MG63 (cell line): ENCODE results near the gene RNF225. TPM values are rescaled to one million over a fixed set of nuclear protein-coding genes. Genes with fewer than 3 reads are reported as not detected.

Experiments used
- DNase-seq: peaks from one replicate; pipeline ENCODE4 v3.0.0-alpha.2; 2020
- H3K27me3 ChIP-seq: fragments of 250-450 bp; sonication (Bioruptor Pico); 2 replicates; pipeline ENCODE4 v1.5.1; 2020; ENCODE audit warnings: mild to moderate bottlenecking, moderate library complexity
- H3K36me3 ChIP-seq: fragments of 250-450 bp; sonication (Bioruptor Pico); 2 replicates; pipeline ENCODE4 v1.5.1; 2020; ENCODE audit warnings: mild to moderate bottlenecking, moderate library complexity
- H3K4me3 ChIP-seq: fragments of 250-450 bp; sonication (Bioruptor Pico); 2 replicates; pipeline ENCODE4 v1.5.1; 2020; ENCODE audit warnings: mild to moderate bottlenecking, moderate library complexity
- H3K9me3 ChIP-seq: fragments of 250-450 bp; sonication (Bioruptor Pico); 2 replicates; pipeline ENCODE4 v1.5.1; 2020; ENCODE audit warnings: mild to moderate bottlenecking, moderate library complexity
- total RNA-seq: library from RNA; depleted of rRNA; stranded (reverse); fragments of >200 nt; shearing (Covaris generic); gene quantifications from 2 replicates; pipeline ENCODE4 v1.2.3, GENCODE V29; 2014; ENCODE audit warnings: low replicate concordance

The RNF225 gene
- total RNA-seq, 1 experiment from 2014 or later = not detected

DNA sequence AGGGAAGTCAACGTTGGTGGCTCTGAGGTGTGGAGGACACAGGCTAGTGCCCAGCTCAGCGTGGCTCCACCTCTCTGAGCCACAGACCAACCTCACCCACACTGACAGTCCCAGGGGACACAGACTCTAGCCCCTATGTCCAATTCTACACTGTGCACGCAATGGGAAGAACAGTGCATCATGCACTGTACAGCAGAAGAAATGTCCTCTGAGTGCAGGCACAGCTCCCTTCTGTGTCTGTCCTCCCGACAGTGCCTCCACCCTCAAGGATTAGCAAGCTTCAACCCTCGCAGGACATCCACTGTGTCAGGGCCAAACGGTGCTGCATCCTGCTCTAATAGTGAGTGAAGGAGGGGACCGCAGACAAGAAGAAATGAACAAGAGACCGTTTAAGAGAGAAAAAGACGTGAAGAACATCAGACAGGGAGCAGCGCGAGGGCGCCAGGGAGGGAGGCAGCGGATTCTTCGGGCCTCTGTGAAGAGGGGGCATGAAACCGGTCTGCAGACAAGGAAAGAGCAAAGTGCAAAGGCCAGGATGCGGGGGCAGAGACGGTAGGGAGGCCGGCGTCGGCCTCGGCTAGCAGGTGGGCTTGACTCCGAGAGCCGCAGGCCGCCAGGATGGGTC, 15.3 kb upstream of the RNF225 start:
- no peak for DNase-seq
- H3K4me3 ChIP-seq = peak overlapping the region; percentile 93
- no peaks in the 10 kb centered on the region for H3K27me3 ChIP-seq
- H3K9me3 ChIP-seq = no peaks in the 10 kb centered on the region
- 0 out of 2 replicates have a peak, but pooled peaks cover 3% of the 10 kb centered on the region for H3K36me3 ChIP-seq

DNA sequence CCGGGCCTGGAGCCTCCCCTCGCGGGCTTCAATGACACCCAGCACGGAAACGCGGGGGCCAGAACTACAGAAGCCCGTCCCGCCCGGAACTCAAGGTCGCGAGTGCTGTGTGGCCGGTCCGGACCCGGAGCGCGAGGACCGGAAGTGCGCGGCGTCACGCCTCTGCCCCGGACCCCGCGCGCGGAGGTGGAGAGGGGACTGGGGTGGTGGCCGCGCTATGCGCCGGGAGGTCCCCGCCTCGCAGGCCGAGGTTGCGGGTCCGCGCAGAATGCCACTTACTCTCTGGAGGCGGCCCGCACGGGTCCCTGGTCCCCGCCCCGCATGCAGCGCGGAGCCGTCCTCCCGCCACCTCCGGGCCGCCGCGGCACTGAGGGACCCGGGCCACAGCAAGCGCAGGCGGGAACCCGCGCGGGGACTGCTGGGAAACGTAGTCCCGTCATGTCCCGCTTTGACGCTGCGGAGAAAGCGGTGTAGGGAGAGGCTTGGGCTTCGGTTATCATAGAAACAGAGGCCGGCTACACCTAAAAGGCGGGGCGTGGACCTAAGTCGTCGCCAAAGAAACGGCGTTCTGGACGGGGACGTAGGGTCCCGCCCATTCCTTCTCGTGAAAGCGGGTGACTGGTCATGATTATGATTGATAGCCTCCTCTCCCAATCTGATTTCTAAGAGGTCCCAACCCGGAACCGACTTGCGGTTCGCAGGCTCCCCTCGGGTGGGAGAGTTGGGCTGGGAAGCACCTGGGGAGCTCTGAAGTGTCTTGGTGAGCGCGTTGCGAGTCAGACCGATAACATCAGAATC, 14.6 kb upstream of the RNF225 start, which contains the start of gene ZNF837:
TSS of gene ZNF837 (minus strand) at position 369 of the 798 bp plus-strand sequence. CDS start 11,698 bp downstream, outside the sequence.
- peak; percentile 100 for DNase-seq
- Histone ChIP-seq H3K4me3 (peak within 1 kb of the TSS; percentile 93), H3K27me3 (no peaks in the 10 kb centered on the region), H3K9me3 (no peaks in the 10 kb centered on the region), H3K36me3 (0 out of 2 replicates have a peak, but pooled peaks cover 3% of the 10 kb centered on the region)

DNA sequence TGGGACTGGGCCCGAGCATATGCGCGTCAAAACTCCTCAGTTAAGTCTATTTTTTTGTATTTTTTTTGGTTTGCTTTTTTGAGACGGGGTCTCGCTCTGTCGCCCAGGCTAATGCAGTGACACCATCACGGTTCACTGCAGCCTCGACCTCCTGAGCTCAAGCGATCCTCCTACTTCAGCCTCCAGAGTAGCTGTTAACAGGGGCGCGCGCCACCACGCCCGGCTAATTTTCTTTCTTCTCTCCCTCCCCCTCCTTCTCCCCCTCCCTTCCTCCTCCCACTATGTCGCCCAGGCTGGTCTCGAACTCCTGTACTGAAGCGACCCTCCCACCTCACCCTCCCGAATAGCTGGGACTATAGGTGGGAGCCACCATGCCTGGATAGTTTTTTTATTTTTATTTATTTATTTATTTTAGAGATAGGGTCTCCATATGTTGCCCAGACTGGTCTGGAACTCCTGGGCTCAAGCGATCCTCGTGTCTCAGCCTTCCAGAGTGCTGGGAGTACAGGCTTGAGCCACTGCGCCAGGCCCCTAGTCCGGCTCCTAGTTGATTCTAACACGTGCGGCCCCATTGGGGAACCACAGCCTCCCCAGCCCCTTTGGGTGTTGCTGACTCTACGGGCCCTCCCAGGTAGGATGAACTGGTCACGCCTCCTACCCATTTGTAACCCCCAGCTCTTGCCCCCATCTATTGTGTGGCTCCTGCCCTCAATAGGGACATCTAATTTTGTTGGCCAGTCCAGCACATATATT, 13.8 kb upstream of the RNF225 start:
- DNase-seq = no peak
- H3K36me3 ChIP-seq = peaks cover 3% of the 10 kb centered on the region; the same call in 1 of the 2 replicates
- no peaks in the 10 kb centered on the region for H3K9me3 ChIP-seq
- H3K4me3 ChIP-seq = peak overlapping the region; percentile 93
- H3K27me3 ChIP-seq = no peaks in the 10 kb centered on the region

DNA sequence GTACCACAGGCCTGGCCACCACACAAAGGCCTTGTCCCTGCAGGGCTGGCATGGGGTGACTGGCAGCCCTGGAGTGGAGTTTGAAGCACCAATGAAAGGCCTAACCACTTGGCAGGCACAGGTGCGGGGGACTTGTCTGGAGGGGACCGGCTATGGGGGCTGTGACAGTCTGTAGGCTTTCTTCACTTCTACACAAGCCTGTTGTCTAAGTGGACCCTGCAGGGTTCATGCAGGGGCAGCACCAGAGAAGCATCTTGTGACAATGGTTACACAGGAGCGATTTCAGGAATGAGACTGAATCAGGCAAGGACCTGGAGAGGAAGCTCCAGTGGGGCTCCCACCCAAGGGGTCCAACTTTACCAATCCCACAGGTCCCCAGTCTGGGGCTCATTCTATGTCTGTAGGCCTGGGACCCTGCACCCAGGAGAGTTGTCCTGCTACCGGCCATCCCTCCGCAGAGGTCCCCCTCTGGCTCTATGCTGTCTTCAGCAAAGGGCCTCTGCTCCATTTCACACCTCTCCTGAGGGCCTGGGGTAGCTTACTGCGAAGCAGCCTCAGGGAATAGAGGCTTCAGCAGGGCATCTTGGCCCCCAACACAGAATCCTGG, 12.4 kb upstream of the RNF225 start:
- Histone ChIP-seq H3K36me3 (peaks cover 12% of the 10 kb centered on the region), H3K27me3 (no peaks in the 10 kb centered on the region), H3K4me3 (no peak overlapping the region), H3K9me3 (no peaks in the 10 kb centered on the region)
- no peak for DNase-seq

- H3K36me3 ChIP-seq = peaks cover 34% of the 10 kb centered on the region
- peak overlapping the region; percentile 97 for H3K4me3 ChIP-seq
- H3K9me3 ChIP-seq = no peaks in the 10 kb centered on the region
- H3K27me3 ChIP-seq = no peaks in the 10 kb centered on the region
- no peak for DNase-seq
Observed at GRCh38 chr19:58385313-58385890, 10.1 kb upstream of the RNF225 start.

DNA sequence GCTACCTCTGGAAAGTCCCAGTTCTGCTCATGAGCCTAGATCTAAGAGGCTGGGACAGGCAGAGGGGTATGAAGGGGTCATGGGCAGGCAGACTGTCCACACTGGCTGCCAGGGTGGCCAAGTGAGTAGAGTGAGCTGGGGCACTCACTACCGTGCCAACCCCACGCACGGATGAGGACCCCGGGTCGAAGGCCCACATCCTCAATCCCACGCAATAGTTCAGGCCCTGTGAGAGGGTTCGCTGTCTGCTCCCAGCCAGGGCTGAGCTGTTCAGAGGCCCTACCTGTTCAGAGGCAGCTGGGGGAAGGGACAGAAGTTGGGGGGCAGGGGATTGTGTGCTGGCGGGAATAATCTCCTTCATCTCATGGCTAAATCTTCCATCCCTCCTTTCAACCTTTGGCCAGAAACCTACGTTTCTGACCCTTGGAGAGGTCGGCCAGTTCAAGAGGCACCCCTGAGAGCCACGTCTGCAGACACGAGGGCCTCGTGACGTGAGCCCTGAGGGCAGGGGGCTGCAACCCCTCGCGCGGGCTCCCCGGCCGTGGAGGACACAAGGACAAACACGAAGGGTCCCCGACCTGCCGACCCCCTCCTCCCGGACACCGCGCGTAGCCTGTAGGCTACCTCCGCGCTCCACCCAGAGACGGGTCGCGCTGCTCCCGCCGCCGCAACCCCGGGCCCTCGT, 9.4 kb upstream of the RNF225 start:
- Histone ChIP-seq H3K27me3 (no peaks in the 10 kb centered on the region), H3K9me3 (no peaks in the 10 kb centered on the region), H3K4me3 (peak overlapping the region; percentile 97), H3K36me3 (peaks cover 40% of the 10 kb centered on the region)
- DNase-seq = no peak

- Histone ChIP-seq H3K36me3 (peaks cover 48% of the 10 kb centered on the region), H3K4me3 (peak within 1 kb of the TSS; percentile 97), H3K9me3 (no peaks in the 10 kb centered on the region), H3K27me3 (no peaks in the 10 kb centered on the region)
- peak; percentile 98 for DNase-seq
Observed at GRCh38 chr19:58386576-58387337, 8.7 kb upstream of the RNF225 start, which contains the start of gene RPS5. TSS of gene RPS5 (plus strand) at chr19:58387269. CDS start at chr19:58388138, 869 bp downstream.

- H3K9me3 ChIP-seq = no peaks in the 10 kb centered on the region
- no peak for DNase-seq
- H3K36me3 ChIP-seq = peaks cover 56% of the 10 kb centered on the region
- no peaks in the 10 kb centered on the region for H3K27me3 ChIP-seq
- peak overlapping the region; percentile 97 for H3K4me3 ChIP-seq
Observed at GRCh38 chr19:58387338-58388174, 7.9 kb upstream of the RNF225 start.

- no peak for DNase-seq
- no peaks in the 10 kb centered on the region for H3K27me3 ChIP-seq
- H3K4me3 ChIP-seq = peak overlapping the region; percentile 97
- no peaks in the 10 kb centered on the region for H3K9me3 ChIP-seq
- peaks cover 59% of the 10 kb centered on the region for H3K36me3 ChIP-seq
Observed at GRCh38 chr19:58388175-58388526, 7.3 kb upstream of the RNF225 start.

GRCh38 chr19:58392945-58393724, 2.3 kb upstream of the RNF225 start:
- no peak for DNase-seq
- Histone ChIP-seq H3K27me3 (no peaks in the 10 kb centered on the region), H3K36me3 (peaks cover 78% of the 10 kb centered on the region), H3K9me3 (no peaks in the 10 kb centered on the region), H3K4me3 (no peak overlapping the region)

GRCh38 chr19:58393725-58394033, 1.8 kb upstream of the RNF225 start:
- no peak for DNase-seq
- peaks cover 74% of the 10 kb centered on the region for H3K36me3 ChIP-seq
- no peaks in the 10 kb centered on the region for H3K27me3 ChIP-seq
- H3K4me3 ChIP-seq = no peak overlapping the region
- no peaks in the 10 kb centered on the region for H3K9me3 ChIP-seq

DNA sequence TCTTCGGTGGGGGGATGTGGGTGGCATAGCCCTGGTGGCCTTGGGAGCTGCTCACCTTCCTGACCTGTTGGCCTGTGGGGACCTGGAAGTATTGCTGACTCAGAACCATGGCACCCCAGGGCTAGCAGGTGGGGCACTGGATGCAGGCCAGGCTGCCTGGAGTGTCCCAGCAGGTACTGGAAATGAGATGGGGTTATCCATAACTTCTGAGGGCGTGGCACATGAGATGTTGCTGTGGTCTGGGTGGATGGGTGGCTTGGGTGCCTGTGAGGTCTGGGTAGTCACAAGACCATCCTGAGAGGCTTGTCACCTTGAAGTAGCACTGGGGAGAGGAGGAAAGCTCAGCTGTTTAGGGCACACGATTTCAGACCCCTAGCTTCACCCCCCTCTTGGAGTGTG, 636 bp upstream of the RNF225 start:
- H3K4me3 ChIP-seq = no peak overlapping the region
- H3K36me3 ChIP-seq = peaks cover 63% of the 10 kb centered on the region
- H3K27me3 ChIP-seq = no peaks in the 10 kb centered on the region
- no peaks in the 10 kb centered on the region for H3K9me3 ChIP-seq
- DNase-seq = no peak

DNA sequence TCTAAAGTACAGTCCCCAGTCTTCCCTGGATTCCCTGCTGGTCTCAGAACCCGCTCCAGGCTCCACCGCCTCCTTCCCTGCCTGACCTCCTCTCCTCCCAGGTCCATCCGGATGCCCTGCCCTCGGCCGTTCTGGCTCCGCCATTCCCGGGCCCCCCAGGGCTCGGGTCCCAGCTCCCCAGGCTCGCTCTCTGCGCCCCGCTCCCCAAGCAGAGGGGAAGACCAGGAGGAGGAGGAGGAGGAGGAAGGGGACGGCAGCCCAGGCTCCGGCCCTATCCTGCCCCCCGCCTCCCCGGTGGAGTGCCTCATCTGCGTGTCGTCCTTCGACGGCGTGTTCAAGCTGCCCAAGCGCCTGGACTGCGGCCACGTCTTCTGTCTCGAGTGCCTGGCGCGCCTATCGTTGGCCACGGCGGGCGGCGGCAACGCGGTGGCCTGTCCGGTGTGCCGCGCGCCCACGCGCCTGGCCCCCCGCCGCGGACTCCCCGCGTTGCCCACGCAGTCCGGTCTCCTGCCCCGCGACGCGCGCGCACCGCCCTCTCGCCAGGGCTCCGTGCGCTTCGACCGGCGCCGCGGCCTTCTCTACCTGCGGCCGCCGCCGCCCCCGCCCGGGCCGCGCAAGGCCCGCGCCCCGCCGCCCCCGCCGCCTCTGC, 647 bp downstream of the RNF225 start:
- Histone ChIP-seq H3K4me3 (no peak overlapping the region), H3K9me3 (no peaks in the 10 kb centered on the region), H3K27me3 (no peaks in the 10 kb centered on the region), H3K36me3 (peaks cover 50% of the 10 kb centered on the region)
- DNase-seq = no peak
